ENCODE measurements around the gene ZCCHC14. TPM values are rescaled to one million over a fixed set of nuclear protein-coding genes. Genes with fewer than 3 reads are reported as not detected.

The ZCCHC14 gene
- total and polyA plus RNA-seq, 2 of the 13 experiments (the other 11 are each of a cell fraction or from before 2014, with no cell fraction given) = 12.4 to 12.5 TPM

DNA sequence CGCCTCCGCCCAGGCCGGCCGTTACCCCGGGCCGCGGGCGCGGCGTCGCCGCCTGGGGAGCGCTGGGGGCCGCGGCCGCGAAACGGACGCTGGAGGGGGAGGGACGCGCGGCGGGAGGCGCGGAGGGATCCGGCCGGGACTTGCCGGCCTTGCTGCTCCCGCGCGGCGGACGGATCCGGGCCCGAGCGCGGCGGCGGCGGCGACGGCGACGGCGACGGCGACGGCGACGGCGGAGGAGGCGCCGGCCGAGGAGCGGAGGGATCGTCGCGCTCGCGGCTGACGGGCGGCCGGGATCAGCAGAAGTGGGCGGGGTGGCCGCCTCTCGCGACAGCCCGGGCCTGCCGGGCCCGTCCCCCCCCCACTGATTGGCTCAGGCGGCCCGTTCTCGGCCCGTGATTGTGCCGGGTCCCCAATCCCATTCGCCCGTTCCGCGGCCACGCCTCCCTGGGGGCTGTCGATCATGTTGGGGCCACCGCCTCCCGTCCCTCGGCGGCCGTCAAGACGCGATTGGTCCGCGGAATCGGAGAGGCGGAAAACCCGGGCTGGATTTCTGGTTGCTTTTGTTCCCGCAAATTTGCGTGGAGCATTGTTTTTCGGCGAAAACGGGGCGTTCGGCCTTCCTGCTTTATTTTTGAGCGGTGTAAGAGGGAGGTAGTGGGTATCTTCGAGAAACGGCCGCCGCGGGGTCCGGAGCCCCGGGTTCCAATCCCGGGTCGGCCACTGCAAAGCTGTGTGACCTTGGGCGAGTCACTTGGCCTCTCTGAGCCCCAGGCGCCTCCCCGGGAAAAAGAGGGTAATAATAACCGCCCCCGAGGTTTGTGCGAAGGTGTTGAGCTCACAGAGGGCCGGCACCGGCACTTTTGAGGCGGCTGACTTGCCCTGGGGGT, at the start of gene ZCCHC14 (continued):
- TF ChIP-seq ARID4A (CRISPR knock-in tag; IDR thresholded peaks at IDR 0.05; ENCODE audit: borderline replicate concordance) = peak; percentile 61; the same call in 1 of the 2 replicates
- TF ChIP-seq JUN (CRISPR knock-in tag; IDR thresholded peaks at IDR 0.05) = no peak
- TF ChIP-seq ZNF788 (CRISPR knock-in tag; IDR thresholded peaks at IDR 0.05; ENCODE audit: borderline replicate concordance) = 0 out of 2 replicates have a peak, but pooled peaks have one; percentile 50
- TF ChIP-seq, protein P1, sequence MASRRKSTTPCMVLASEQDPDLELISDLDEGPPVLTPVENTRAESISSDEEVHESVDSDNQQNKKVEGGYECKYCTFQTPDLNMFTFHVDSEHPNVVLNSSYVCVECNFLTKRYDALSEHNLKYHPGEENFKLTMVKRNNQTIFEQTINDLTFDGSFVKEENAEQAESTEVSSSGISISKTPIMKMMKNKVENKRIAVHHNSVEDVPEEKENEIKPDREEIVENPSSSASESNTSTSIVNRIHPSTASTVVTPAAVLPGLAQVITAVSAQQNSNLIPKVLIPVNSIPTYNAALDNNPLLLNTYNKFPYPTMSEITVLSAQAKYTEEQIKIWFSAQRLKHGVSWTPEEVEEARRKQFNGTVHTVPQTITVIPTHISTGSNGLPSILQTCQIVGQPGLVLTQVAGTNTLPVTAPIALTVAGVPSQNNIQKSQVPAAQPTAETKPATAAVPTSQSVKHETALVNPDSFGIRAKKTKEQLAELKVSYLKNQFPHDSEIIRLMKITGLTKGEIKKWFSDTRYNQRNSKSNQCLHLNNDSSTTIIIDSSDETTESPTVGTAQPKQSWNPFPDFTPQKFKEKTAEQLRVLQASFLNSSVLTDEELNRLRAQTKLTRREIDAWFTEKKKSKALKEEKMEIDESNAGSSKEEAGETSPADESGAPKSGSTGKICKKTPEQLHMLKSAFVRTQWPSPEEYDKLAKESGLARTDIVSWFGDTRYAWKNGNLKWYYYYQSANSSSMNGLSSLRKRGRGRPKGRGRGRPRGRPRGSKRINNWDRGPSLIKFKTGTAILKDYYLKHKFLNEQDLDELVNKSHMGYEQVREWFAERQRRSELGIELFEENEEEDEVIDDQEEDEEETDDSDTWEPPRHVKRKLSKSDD (CRISPR knock-in tag; IDR thresholded peaks at IDR 0.05; ENCODE audit: low read depth) = no peak
- TF ChIP-seq CBFB (CRISPR knock-in tag; IDR thresholded peaks at IDR 0.05) = no peak
- no peak for TF ChIP-seq ATF1 (CRISPR knock-in tag; IDR thresholded peaks at IDR 0.05)
- no peak for TF ChIP-seq ZNF720 (CRISPR knock-in tag; IDR thresholded peaks at IDR 0.05)
- TF ChIP-seq FOSL2 (CRISPR knock-in tag; IDR thresholded peaks at IDR 0.05) = no peak
- no peak for TF ChIP-seq JARID2 (CRISPR knock-in tag; IDR thresholded peaks at IDR 0.05; ENCODE audit: insufficient replicate concordance)
- TF ChIP-seq, protein P2, sequence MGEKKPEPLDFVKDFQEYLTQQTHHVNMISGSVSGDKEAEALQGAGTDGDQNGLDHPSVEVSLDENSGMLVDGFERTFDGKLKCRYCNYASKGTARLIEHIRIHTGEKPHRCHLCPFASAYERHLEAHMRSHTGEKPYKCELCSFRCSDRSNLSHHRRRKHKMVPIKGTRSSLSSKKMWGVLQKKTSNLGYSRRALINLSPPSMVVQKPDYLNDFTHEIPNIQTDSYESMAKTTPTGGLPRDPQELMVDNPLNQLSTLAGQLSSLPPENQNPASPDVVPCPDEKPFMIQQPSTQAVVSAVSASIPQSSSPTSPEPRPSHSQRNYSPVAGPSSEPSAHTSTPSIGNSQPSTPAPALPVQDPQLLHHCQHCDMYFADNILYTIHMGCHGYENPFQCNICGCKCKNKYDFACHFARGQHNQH (CRISPR knock-in tag; IDR thresholded peaks at IDR 0.05) = peak; percentile 62
- TF ChIP-seq NFIC (IDR thresholded peaks at IDR 0.05; ENCODE audit: low read length) = no peak
- no peak for TF ChIP-seq AKAP8 (CRISPR knock-in tag; IDR thresholded peaks at IDR 0.05)
- TF ChIP-seq, protein P3, sequence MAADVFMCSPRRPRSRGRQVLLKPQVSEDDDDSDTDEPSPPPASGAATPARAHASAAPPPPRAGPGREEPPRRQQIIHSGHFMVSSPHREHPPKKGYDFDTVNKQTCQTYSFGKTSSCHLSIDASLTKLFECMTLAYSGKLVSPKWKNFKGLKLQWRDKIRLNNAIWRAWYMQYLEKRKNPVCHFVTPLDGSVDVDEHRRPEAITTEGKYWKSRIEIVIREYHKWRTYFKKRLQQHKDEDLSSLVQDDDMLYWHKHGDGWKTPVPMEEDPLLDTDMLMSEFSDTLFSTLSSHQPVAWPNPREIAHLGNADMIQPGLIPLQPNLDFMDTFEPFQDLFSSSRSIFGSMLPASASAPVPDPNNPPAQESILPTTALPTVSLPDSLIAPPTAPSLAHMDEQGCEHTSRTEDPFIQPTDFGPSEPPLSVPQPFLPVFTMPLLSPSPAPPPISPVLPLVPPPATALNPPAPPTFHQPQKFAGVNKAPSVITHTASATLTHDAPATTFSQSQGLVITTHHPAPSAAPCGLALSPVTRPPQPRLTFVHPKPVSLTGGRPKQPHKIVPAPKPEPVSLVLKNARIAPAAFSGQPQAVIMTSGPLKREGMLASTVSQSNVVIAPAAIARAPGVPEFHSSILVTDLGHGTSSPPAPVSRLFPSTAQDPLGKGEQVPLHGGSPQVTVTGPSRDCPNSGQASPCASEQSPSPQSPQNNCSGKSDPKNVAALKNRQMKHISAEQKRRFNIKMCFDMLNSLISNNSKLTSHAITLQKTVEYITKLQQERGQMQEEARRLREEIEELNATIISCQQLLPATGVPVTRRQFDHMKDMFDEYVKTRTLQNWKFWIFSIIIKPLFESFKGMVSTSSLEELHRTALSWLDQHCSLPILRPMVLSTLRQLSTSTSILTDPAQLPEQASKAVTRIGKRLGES (CRISPR knock-in tag; IDR thresholded peaks at IDR 0.05; ENCODE audit: borderline replicate concordance) = no peak
- peak; percentile 48; the same call in 1 of the 2 replicates for TF ChIP-seq REPIN1 (CRISPR knock-in tag; IDR thresholded peaks at IDR 0.05; ENCODE audit: borderline replicate concordance, low read depth)
- peak; percentile 61; the same call in 1 of the 2 replicates for TF ChIP-seq ZNF703 (CRISPR knock-in tag; IDR thresholded peaks at IDR 0.05; ENCODE audit: borderline replicate concordance)

Data from HepG2 (cell line).